SK-N-SH (cell line): Measurements from ENCODE around the gene ZNF865. TPM values are rescaled to one million over a fixed set of nuclear protein-coding genes. Genes with fewer than 3 reads are reported as not detected.

Experiments
- CTCF ChIA-PET: fragments of 300-600, 350-600 bp; formaldehyde crosslinking; extraction: SDS; loops from one replicate; lab custom pipeline; 2021; lab: Yijun Ruan, JAX
- POLR2A ChIA-PET: fragments of 350-600 bp; sonication (Branson Sonifier 250); formaldehyde crosslinking; extraction: SDS; loops from one replicate; lab custom pipeline; 2020; ENCODE audit warnings: antibody characterized with exemption, inconsistent platforms; lab: Yijun Ruan, JAX
- DNase-seq: peaks from one replicate; pipeline ENCODE4 v3.0.0; 2012
- H2AFZ ChIP-seq: fragments of 200-600 bp; sonication (generic); 2 replicates; pipeline ENCODE4 v1.8.1; 2016; ENCODE audit warnings: antibody characterized with exemption, mild to moderate bottlenecking, low read depth
- H3F3A ChIP-seq: fragments of 200-600 bp; sonication (generic); replicated peaks from 2 replicates; pipeline ENCODE3; 2016; ENCODE audit warnings: antibody characterized with exemption, mild to moderate bottlenecking; ENCODE audit not compliant: insufficient read depth
- H3K27ac ChIP-seq, 2 experiments: fragments of 200-500 bp in 1 of 2; fragments of 200-600 bp in 1 of 2; sonication (Bioruptor generic) in 1 of 2; sonication (generic), shearing (Covaris generic) in 1 of 2; 2 replicates each; pipeline versions ENCODE4 v1.5.1 to v1.6.1; 2014 to 2016; ENCODE audit warnings: low read depth in 2 of 2, inconsistent platforms in 1 of 2, low read length in 1 of 2, mild to moderate bottlenecking in 1 of 2, mixed read lengths in 1 of 2
- H3K27me3 ChIP-seq: fragments of 200-600 bp; sonication (generic), shearing (Covaris generic); 2 replicates; pipeline ENCODE4 v1.6.1; 2016; ENCODE audit warnings: mixed run types; ENCODE audit not compliant: insufficient read depth
- H3K36me3 ChIP-seq, 2 experiments: fragments of 200-500 bp in 1 of 2; fragments of 200-600 bp in 1 of 2; sonication (Bioruptor generic) in 1 of 2; sonication (generic) in 1 of 2; replicated peaks in 1 of 2; 2 replicates each; pipeline versions ENCODE3 to v1.5.1; 2014 to 2016; ENCODE audit warnings: low read length in 1 of 2, mild to moderate bottlenecking in 1 of 2; ENCODE audit not compliant: insufficient read depth in 2 of 2, control insufficient read depth in 1 of 2
- H3K4me1 ChIP-seq, 2 experiments: fragments of 200-500 bp in 1 of 2; fragments of 200-600 bp in 1 of 2; sonication (Bioruptor generic) in 1 of 2; sonication (generic), shearing (Covaris generic) in 1 of 2; 2 replicates each; pipeline versions ENCODE4 v1.5.1 to v1.6.1; 2014 to 2016; ENCODE audit warnings: low read depth in 1 of 2, low read length in 1 of 2, mixed run types in 1 of 2; ENCODE audit not compliant: insufficient read depth in 2 of 2, control insufficient read depth in 1 of 2
- H3K4me2 ChIP-seq: fragments of 200-600 bp; sonication (generic), shearing (Covaris generic); 2 replicates; pipeline ENCODE4 v1.6.1; 2017; ENCODE audit warnings: mixed run types
- H3K4me3 ChIP-seq, 2 experiments: fragments of 200-500 bp in 1 of 2; fragments of 200-600 bp in 1 of 2; sonication (Bioruptor generic) in 1 of 2; sonication (generic), shearing (Covaris generic) in 1 of 2; 2 replicates each; pipeline versions ENCODE4 v1.5.1 to v1.8.1; 2014 to 2016; ENCODE audit warnings: low read depth in 2 of 2, inconsistent platforms in 1 of 2, low read length in 1 of 2, mild to moderate bottlenecking in 1 of 2, mixed read lengths in 1 of 2, moderate library complexity in 1 of 2
- H3K79me2 ChIP-seq: fragments of 200-600 bp; sonication (generic); 2 replicates; pipeline ENCODE4 v1.8.1; 2017; ENCODE audit warnings: mild to moderate bottlenecking; ENCODE audit not compliant: insufficient read depth
- H3K9ac ChIP-seq: fragments of 200-600 bp; sonication (generic); 2 replicates; pipeline ENCODE4 v1.6.1; 2017; ENCODE audit warnings: mixed run types
- H3K9me2 ChIP-seq: fragments of 200-600 bp; sonication (generic); 2 replicates; pipeline ENCODE4 v1.6.1; 2017; ENCODE audit warnings: mixed run types
- H3K9me3 ChIP-seq: fragments of 200-600 bp; sonication (generic); 2 replicates; pipeline ENCODE4 v1.6.1; 2017; ENCODE audit warnings: mixed run types, mild to moderate bottlenecking, moderate library complexity
- H4K20me1 ChIP-seq: fragments of 200-600 bp; sonication (generic); 2 replicates; pipeline ENCODE4 v1.6.1; 2017; ENCODE audit warnings: mild to moderate bottlenecking, mixed run types; ENCODE audit not compliant: insufficient read depth
- CHD2 ChIP-seq: fragments of 150-350 bp; IDR thresholded peaks from 2 replicates; pipeline ENCODE4 v1.6.1; 2018; ENCODE audit warnings: low read length; ENCODE audit not compliant: partially characterized antibody
- ELF1 ChIP-seq: IDR thresholded peaks from 2 replicates; pipeline ENCODE4 v1.4.0; 2012
- EP300 ChIP-seq, 2 experiments: IDR thresholded peaks; 2 replicates each; pipeline versions ENCODE4 v1.4.0 to v1.6.1; 2012; ENCODE audit warnings: borderline replicate concordance in 1 of 2, low read depth in 1 of 2, low read length in 1 of 2
- EZH2phosphoT487 ChIP-seq: fragments of 200-600 bp; sonication (generic); IDR thresholded peaks from 2 replicates; pipeline ENCODE4 v1.6.1; 2017; ENCODE audit warnings: low read depth, mixed run types, mild to moderate bottlenecking, antibody characterized with exemption, moderate library complexity, borderline replicate concordance
- FOXM1 ChIP-seq: IDR thresholded peaks from 2 replicates; pipeline ENCODE4 v1.4.0; 2012; ENCODE audit warnings: low read depth, mild to moderate bottlenecking
- GABPA ChIP-seq: IDR thresholded peaks from 2 replicates; pipeline ENCODE4 v1.4.0; 2012; ENCODE audit warnings: low read depth, mild to moderate bottlenecking
- JUND ChIP-seq: IDR thresholded peaks from 2 replicates; pipeline ENCODE4 v1.4.0; 2012
- MAX ChIP-seq: IDR thresholded peaks from 2 replicates; pipeline ENCODE4 v1.4.0; 2012; ENCODE audit warnings: low read depth
- MEF2A ChIP-seq: IDR thresholded peaks from 2 replicates; pipeline ENCODE4 v1.4.0; 2012; ENCODE audit warnings: low read depth, borderline replicate concordance
- MXI1 ChIP-seq: IDR thresholded peaks from 2 replicates; pipeline ENCODE4 v1.6.1; 2012; ENCODE audit warnings: mild to moderate bottlenecking, low read depth, low read length, improper control_type of control experiment
- NFIC ChIP-seq: IDR thresholded peaks from 2 replicates; pipeline ENCODE4 v1.4.0; 2012; ENCODE audit warnings: borderline replicate concordance
- NRF1 ChIP-seq: IDR thresholded peaks from 2 replicates; pipeline ENCODE4 v1.6.1; 2012; ENCODE audit warnings: low read depth, mild to moderate bottlenecking, low read length
- PBX3 ChIP-seq: IDR thresholded peaks from 2 replicates; pipeline ENCODE4; 2012
- RAD21 ChIP-seq: IDR thresholded peaks from 2 replicates; pipeline ENCODE4 v1.6.1; 2012; ENCODE audit warnings: mild to moderate bottlenecking, low read length
- RCOR1 ChIP-seq: fragments of 150-350 bp; IDR thresholded peaks from 2 replicates; pipeline ENCODE4 v1.6.1; 2017; ENCODE audit warnings: antibody characterized with exemption, low read length
- REST ChIP-seq: IDR thresholded peaks from 2 replicates; pipeline ENCODE4 v1.6.1; 2012; ENCODE audit warnings: mild to moderate bottlenecking, low read depth, low read length, moderate library complexity
- RFX5 ChIP-seq: IDR thresholded peaks from 2 replicates; pipeline ENCODE4 v1.6.1; 2012; ENCODE audit warnings: mild to moderate bottlenecking, improper control_type of control experiment, low read length
- RXRA ChIP-seq: IDR thresholded peaks from 2 replicates; pipeline ENCODE4 v1.4.0; 2012; ENCODE audit warnings: low read depth, mild to moderate bottlenecking, borderline replicate concordance
- SIN3A ChIP-seq: IDR thresholded peaks from 2 replicates; pipeline ENCODE4 v1.6.1; 2012; ENCODE audit warnings: low read depth, mild to moderate bottlenecking, low read length, moderate library complexity, borderline replicate concordance
- SMC3 ChIP-seq: IDR thresholded peaks from 2 replicates; pipeline ENCODE4 v1.6.1; 2012; ENCODE audit warnings: low read depth, low read length, improper control_type of control experiment
- TAF1 ChIP-seq: IDR thresholded peaks from 2 replicates; pipeline ENCODE4 v1.6.1; 2012; ENCODE audit warnings: low read depth, mild to moderate bottlenecking, low read length, moderate library complexity, borderline replicate concordance
- TCF12 ChIP-seq: IDR thresholded peaks from 2 replicates; pipeline ENCODE4 v1.4.0; 2012
- TEAD4 ChIP-seq: IDR thresholded peaks from 2 replicates; pipeline ENCODE4 v1.4.0; 2012; ENCODE audit warnings: mild to moderate bottlenecking, borderline replicate concordance; ENCODE audit not compliant: insufficient read depth
- USF2 ChIP-seq: fragments of 150-350 bp; IDR thresholded peaks from 2 replicates; pipeline ENCODE4 v1.6.1; 2017; ENCODE audit warnings: antibody characterized with exemption, low read length, low read depth, borderline replicate concordance
- YY1 ChIP-seq: IDR thresholded peaks from 2 replicates; pipeline ENCODE4 v1.4.0; 2012; ENCODE audit warnings: low read depth, mild to moderate bottlenecking
- ZBTB33 ChIP-seq: IDR thresholded peaks from 2 replicates; pipeline ENCODE4 v1.4.0; 2012; ENCODE audit warnings: low read depth, borderline replicate concordance
- WGBS: methylation state at CpG from one replicate; pipeline ENCODE4 v1.1.6; 2017; ENCODE audit warnings: low lambda C conversion rate; 5-methylcytosine and 5-hydroxymethylcytosine counted together
- polyA plus RNA-seq, 3 experiments: library from polyadenylated mRNA; depleted of rRNA; stranded (reverse); fragments of >200 nt; gene quantifications; 2 replicates each; pipeline ENCODE4 v1.2.3, GENCODE V29; 2012

ZNF865 gene
- polyA plus RNA-seq, 1 of the 3 experiments (the other 2 are of a cell fraction) = 5.0 TPM

- 0 out of 2 replicates have a peak overlapping the region, but pooled peaks have one; percentile 43 for H2AFZ ChIP-seq
- H3K9me3 ChIP-seq = no peaks in the 10 kb centered on the region
- 33% methylated on average over 3 of the region's 3 CpGs for WGBS
- H3K79me2 ChIP-seq = peaks cover 26% of the 10 kb centered on the region
- no peaks in the 10 kb centered on the region for H3K27me3 ChIP-seq
- H3K9me2 ChIP-seq = no peaks in the 10 kb centered on the region
- ChIA-PET POLR2A (interaction anchor here (0.9 to 2.4 kb wide), 2 partner anchors 20 to 22 kb away, joined by 3 to 5 read pairs; no protein-coding TSS in a partner anchor), CTCF (interaction anchor here (0.6 to 4.6 kb wide), 40 partner anchors 8 to 581 kb away, joined by 3 to 40 read pairs (median 4); partner anchors contain the start of genes CCDC106, EPN1, U2AF2 and ZNF524)
- H3K9ac ChIP-seq = no peak overlapping the region
- H3F3A ChIP-seq = peaks cover 10% of the 10 kb centered on the region
- H3K36me3 ChIP-seq = no peaks in the 10 kb centered on the region
- no peaks in the 10 kb centered on the region for H4K20me1 ChIP-seq
- H3K4me1 ChIP-seq = peaks cover 0 to 14% of the 10 kb centered on the region in 2 experiments; a peak in 1 of 4 replicates
- H3K4me3 ChIP-seq = peak overlapping the region in 1 of 2 experiments; percentile 30; a peak in 1 of 4 replicates
- H3K27ac ChIP-seq = peak overlapping the region in 1 of 2 experiments; percentile 26; a peak in 1 of 4 replicates
- DNase-seq = peak; percentile 62
- H3K4me2 ChIP-seq = no peak overlapping the region
- TF ChIP-seq TEAD4 (no peak), RXRA (no peak), RAD21 (peak; percentile 82), PBX3 (no peak), RCOR1 (no peak), ZBTB33 (no peak), YY1 (no peak), JUND (no peak), MEF2A (no peak), NFIC (no peak), RFX5 (peak; percentile 52; the same call in 1 of the 2 replicates), USF2 (no peak), TCF12 (no peak), EP300 (IDR thresholded peaks at IDR 0.05; ENCODE audit: borderline replicate concordance in 1 of 2, low read depth in 1 of 2, low read length in 1 of 2) (no peak), NRF1 (no peak), SIN3A (peak; percentile 26; the same call in 1 of the 2 replicates), EZH2phosphoT487 (no peak), GABPA (no peak), REST (no peak), TAF1 (no peak), MXI1 (no peak; the same call in 1 of the 2 replicates), FOXM1 (no peak), MAX (no peak), ELF1 (no peak), CHD2 (peak; percentile 12), SMC3 (peak; percentile 45)
These were observed 27.0 kb downstream of the ZNF865 start for GRCh38 chr19:55632463-55632834.
